ENCODE measurements around the gene AFAP1. TPM values are rescaled to one million over a fixed set of nuclear protein-coding genes. Genes with fewer than 3 reads are reported as not detected.

The AFAP1 gene
- total RNA-seq, 2 experiments from 2014 or later = 5.8 to 5.9 TPM

- peaks cover 1% of the 10 kb centered on the region for H3K36me3 Mint-ChIP-seq
- H3K4me1 Mint-ChIP-seq = peaks cover 14% of the 10 kb centered on the region
- no peak for DNase-seq
- H3K27me3 Mint-ChIP-seq = no peaks in the 10 kb centered on the region
- H3K27ac Mint-ChIP-seq = no peak overlapping the region
- no peak overlapping the region for H3K4me3 Mint-ChIP-seq
- CTCF ChIA-PET = interaction anchor here (5.9 kb wide), 1 partner anchor 37 kb away, joined by 128 read pairs; no protein-coding TSS in a partner anchor
- no peaks in the 10 kb centered on the region for H3K9me3 Mint-ChIP-seq (ENCODE audit: low read depth)
- no peak for ATAC-seq
These were observed 98.6 kb downstream of the AFAP1 start for GRCh38 chr4:7841071-7841470.

DNA sequence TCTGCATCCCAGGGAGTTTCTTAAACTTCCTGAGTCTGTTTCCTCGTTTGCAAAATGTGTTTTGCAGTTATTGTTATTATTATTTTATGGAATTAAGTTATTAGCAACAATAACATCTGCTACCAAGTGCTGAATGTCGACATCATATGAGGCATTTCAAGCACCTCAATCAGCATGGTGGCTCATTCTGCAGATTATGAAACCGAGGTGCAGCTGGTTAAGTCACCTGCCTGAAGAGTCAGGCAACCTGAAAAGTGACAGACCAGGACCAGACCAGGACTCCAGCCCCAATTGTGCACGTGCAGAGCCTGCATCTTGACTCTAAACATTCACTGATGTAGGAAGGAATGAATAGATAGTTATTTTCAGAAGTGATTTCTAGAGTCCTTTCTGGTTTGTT lies 99.8 kb downstream of the AFAP1 start:
- ATAC-seq (no peak), DNase-seq (no peak)
- CTCF ChIA-PET = interaction anchor here (2.9 kb wide), 1 partner anchor 36 kb away, joined by 13 read pairs; no protein-coding TSS in a partner anchor
- Mint-ChIP-seq H3K4me1 (peaks cover 13% of the 10 kb centered on the region), H3K9me3 (ENCODE audit: low read depth) (no peaks in the 10 kb centered on the region), H3K36me3 (peaks cover 1% of the 10 kb centered on the region), H3K27me3 (no peaks in the 10 kb centered on the region), H3K27ac (no peak overlapping the region), H3K4me3 (no peak overlapping the region)

DNA sequence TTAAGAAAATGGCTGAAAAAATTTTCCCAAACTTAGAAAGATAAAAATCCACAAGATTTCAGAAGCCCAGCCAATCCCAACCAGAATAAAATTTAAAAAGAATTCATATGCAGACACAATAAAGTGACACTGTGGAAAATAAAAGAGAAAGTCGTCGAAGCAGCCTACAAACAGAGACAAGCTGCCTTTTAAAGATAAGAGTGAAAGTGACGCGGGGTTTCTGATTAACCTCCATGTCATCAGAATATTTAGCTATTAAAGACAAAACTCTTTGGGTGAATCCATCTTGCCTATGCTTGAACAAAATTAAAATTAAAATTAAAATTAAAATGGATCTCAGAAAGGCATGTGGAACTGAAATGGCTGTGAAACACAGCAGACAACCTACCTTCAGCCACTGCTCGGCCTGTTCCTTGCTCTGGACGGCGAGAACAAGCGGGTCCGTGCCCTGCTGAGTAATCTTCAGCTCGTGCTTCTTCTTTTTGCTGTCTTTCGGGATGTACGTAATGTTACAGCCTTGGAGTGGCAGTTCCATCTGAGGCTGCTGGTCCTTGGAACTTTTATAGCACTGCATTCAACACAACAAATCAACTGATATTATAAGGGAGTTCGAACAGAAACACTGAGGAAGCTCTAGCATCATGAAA lies 101.4 kb downstream of the AFAP1 start:
- Mint-ChIP-seq H3K27ac (no peak overlapping the region), H3K9me3 (ENCODE audit: low read depth) (no peaks in the 10 kb centered on the region), H3K4me3 (no peak overlapping the region), H3K27me3 (no peaks in the 10 kb centered on the region), H3K4me1 (no peaks in the 10 kb centered on the region), H3K36me3 (peaks cover 5% of the 10 kb centered on the region)
- CTCF ChIA-PET = interaction anchor here (1.0 to 2.9 kb wide), 3 partner anchors 9 to 35 kb away, joined by 3 to 13 read pairs (median 4); no protein-coding TSS in a partner anchor
- ATAC-seq = no peak
- DNase-seq = no peak

- CTCF ChIA-PET = interaction anchor here (1.0 to 2.9 kb wide), 2 partner anchors 24 to 34 kb away, joined by 4 to 13 read pairs; no protein-coding TSS in a partner anchor
- Mint-ChIP-seq H3K4me1 (no peaks in the 10 kb centered on the region), H3K4me3 (no peak overlapping the region), H3K36me3 (peaks cover 8% of the 10 kb centered on the region), H3K27me3 (no peaks in the 10 kb centered on the region), H3K27ac (no peak overlapping the region), H3K9me3 (ENCODE audit: low read depth) (no peaks in the 10 kb centered on the region)
- ATAC-seq (no peak), DNase-seq (no peak)
These were observed 102.0 kb downstream of the AFAP1 start for GRCh38 chr4:7837597-7838135.

DNA sequence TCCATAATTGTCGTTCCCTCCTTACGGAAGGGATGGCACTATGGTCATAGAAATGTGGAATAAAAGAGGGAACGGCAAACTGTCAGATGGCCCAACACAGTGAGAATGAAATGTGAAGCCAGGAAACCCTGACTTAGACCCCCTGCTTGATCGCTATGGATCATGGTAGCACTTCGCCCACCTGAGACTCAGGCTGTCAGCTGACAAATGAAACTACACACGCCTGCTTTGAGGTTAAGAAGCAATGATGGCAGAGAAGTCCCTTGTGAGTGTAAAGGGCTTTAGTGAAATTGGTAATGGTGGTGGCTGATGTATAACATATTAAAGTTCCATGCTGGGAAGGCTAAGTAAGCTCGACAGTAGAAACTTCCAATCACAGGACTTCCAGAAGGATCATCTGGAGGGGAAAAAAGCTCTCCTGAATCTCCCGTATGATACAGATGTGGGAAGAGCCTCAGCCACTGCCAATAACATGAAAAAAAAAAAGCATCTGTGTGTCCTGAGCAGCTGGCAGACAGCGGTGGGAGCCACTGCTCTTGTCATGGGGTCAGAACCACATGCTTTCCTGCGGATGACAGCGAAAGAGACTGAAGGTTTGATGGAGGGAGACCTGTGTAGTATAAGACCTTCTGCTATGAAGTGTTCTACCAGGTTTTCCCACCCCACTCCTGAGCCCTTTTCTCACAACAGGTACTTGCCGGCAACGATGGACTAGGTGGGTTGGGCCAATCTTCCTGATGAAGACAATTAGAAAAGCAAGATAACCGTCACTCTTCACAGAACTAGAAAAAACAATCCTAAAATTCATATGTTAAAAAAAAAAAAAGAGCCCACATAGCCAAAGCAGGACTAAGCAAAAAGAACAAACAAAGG lies 107.6 kb downstream of the AFAP1 start:
- Mint-ChIP-seq H3K27me3 (no peaks in the 10 kb centered on the region), H3K36me3 (peaks cover 17% of the 10 kb centered on the region), H3K27ac (no peak overlapping the region), H3K4me1 (peaks cover 42% of the 10 kb centered on the region), H3K4me3 (no peak overlapping the region), H3K9me3 (ENCODE audit: low read depth) (no peaks in the 10 kb centered on the region)
- DNase-seq (no peak), ATAC-seq (no peak)
- CTCF ChIA-PET = interaction anchor here (0.8 to 1.8 kb wide), 8 partner anchors 11 to 77 kb away, joined by 3 to 10 read pairs (median 3); no protein-coding TSS in a partner anchor

DNA sequence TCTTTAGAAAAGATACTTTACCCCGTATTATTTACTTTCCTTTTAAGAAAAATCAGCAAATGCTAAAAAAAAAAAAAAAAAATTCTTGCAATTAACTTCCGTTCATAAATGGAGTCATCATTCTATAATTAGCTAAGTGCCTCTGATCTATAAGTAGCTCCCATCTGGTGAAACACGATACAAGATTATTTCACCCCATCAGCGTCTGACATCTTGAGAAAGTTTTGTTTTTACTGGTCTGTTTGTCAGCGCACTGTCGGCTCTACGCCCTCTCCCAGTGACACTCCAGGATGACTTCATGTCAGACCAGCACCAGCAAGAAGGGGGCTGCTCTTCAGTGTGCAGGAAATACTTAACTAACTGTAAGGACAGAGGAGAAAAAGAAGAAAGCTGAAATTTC lies 108.3 kb downstream of the AFAP1 start:
- Mint-ChIP-seq H3K9me3 (ENCODE audit: low read depth) (no peaks in the 10 kb centered on the region), H3K4me1 (peaks cover 48% of the 10 kb centered on the region), H3K4me3 (peak overlapping the region; percentile 12), H3K36me3 (peaks cover 19% of the 10 kb centered on the region), H3K27ac (peak overlapping the region; percentile 53), H3K27me3 (no peaks in the 10 kb centered on the region)
- peak; percentile 63 for DNase-seq
- ATAC-seq = peak; percentile 68
- CTCF ChIA-PET = interaction anchor here (0.8 to 1.8 kb wide), 8 partner anchors 11 to 77 kb away, joined by 3 to 10 read pairs (median 3); no protein-coding TSS in a partner anchor

- peak overlapping the region; percentile 12 for H3K4me3 Mint-ChIP-seq
- no peak for DNase-seq
These were observed 108.9 kb downstream of the AFAP1 start for GRCh38 chr4:7830747-7831146.

DNA sequence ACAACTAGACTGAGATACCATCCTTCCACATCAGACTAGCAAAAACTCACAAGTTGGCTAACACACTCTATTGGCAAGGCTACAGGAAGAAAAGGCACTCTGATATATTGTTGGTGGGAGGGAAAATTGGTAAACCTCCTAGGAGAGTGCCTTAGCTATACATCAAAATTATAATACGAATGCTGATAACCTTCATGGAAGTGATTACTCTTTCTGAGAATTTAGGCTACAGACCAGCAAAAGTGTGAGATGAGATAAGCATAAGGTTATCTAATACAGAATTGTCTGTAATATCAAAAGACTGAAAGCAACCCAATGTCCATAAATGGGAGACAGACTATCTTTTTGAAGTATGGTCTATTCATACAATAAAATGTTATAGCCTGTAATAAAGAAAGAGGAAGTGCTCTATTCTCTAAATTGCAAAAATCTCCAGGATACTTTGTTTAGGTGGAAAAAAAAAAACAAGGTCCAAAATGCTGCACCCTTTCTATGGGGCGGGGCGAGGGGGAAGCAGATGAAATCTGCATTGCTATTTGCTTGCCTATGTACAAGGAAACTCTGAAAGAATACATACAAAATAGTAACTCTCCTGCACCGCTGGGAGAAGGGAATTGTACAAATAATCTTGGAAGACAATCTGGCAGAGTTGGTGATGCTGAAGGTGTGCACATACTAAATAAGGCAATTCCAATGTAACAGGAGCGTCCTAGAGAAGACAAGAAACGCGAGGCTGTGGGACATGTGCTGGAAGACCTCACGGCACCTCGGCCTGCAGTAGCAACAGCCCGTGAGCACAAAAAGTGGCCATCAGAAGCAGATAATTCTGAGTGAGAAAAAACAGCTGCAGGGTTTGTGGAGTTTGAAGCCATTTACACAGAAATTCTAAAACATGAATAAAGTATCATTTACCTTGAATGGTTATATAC lies 109.7 kb downstream of the AFAP1 start:
- peaks cover 48% of the 10 kb centered on the region for H3K4me1 Mint-ChIP-seq
- ATAC-seq = no peak
- CTCF ChIA-PET = interaction anchor here (1.4 to 3.6 kb wide), 2 partner anchors 9 to 14 kb away, joined by 3 to 13 read pairs; no protein-coding TSS in a partner anchor
- H3K4me3 Mint-ChIP-seq = no peak overlapping the region
- DNase-seq = no peak
- peaks cover 20% of the 10 kb centered on the region for H3K36me3 Mint-ChIP-seq
- H3K27me3 Mint-ChIP-seq = no peaks in the 10 kb centered on the region
- no peak overlapping the region for H3K27ac Mint-ChIP-seq
- no peaks in the 10 kb centered on the region for H3K9me3 Mint-ChIP-seq (ENCODE audit: low read depth)

More at GRCh38 chr4:7830747-7831146, 108.9 kb downstream of the AFAP1 start:
- no peaks in the 10 kb centered on the region for H3K9me3 Mint-ChIP-seq (ENCODE audit: low read depth)
- CTCF ChIA-PET = interaction anchor here (0.9 to 1.8 kb wide), 3 partner anchors 14 to 76 kb away, joined by 3 to 10 read pairs (median 3); no protein-coding TSS in a partner anchor
- H3K27me3 Mint-ChIP-seq = no peaks in the 10 kb centered on the region
- no peak for ATAC-seq
- H3K36me3 Mint-ChIP-seq = peaks cover 20% of the 10 kb centered on the region
- H3K27ac Mint-ChIP-seq = peak overlapping the region; percentile 53
- peaks cover 48% of the 10 kb centered on the region for H3K4me1 Mint-ChIP-seq

DNA sequence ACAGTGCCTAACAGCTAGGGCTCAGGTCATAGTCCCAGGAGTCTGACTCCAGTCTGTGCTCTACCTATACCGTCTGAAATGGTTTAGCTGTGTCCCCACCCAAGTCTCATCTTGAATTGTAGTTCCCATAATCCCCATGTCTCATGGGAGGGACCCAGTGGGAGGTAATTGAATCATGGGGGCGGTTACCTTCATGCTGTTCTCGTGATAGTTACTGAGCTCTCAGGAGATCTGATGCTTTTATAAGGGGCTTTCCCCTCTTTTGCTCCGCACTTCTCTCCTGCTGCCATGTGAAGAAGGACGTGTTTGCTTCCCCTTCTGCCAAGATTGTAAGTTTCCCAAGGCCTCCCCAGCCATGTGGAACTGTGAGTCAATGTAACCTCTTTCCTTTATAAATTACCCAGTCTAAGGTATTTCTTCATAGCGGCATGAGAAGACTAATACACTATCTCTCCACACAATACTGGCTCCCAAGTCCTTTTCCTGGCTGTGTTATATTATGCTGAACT lies 110.8 kb downstream of the AFAP1 start:
- no peaks in the 10 kb centered on the region for H3K27me3 Mint-ChIP-seq
- DNase-seq (no peak), ATAC-seq (no peak)
- peaks cover 16% of the 10 kb centered on the region for H3K36me3 Mint-ChIP-seq
- CTCF ChIA-PET = interaction anchor here (0.6 to 4.0 kb wide), 6 partner anchors 10 to 159 kb away, joined by 3 to 18 read pairs (median 4); no protein-coding TSS in a partner anchor
- peaks cover 48% of the 10 kb centered on the region for H3K4me1 Mint-ChIP-seq
- no peaks in the 10 kb centered on the region for H3K9me3 Mint-ChIP-seq (ENCODE audit: low read depth)
- no peak overlapping the region for H3K4me3 Mint-ChIP-seq
- peak overlapping the region; percentile 90 for H3K27ac Mint-ChIP-seq

GRCh38 chr4:7828011-7828720 lies 111.5 kb downstream of the AFAP1 start:
- DNase-seq (peak; percentile 88), ATAC-seq (peak; percentile 80)
- Mint-ChIP-seq H3K9me3 (ENCODE audit: low read depth) (no peaks in the 10 kb centered on the region), H3K36me3 (peaks cover 14% of the 10 kb centered on the region), H3K4me3 (peak overlapping the region; percentile 59), H3K4me1 (peaks cover 48% of the 10 kb centered on the region), H3K27me3 (no peaks in the 10 kb centered on the region), H3K27ac (peak overlapping the region; percentile 90)
- CTCF ChIA-PET = interaction anchor here (0.6 to 4.0 kb wide), 10 partner anchors 10 to 847 kb away, joined by 3 to 18 read pairs (median 3); no protein-coding TSS in a partner anchor

DNA sequence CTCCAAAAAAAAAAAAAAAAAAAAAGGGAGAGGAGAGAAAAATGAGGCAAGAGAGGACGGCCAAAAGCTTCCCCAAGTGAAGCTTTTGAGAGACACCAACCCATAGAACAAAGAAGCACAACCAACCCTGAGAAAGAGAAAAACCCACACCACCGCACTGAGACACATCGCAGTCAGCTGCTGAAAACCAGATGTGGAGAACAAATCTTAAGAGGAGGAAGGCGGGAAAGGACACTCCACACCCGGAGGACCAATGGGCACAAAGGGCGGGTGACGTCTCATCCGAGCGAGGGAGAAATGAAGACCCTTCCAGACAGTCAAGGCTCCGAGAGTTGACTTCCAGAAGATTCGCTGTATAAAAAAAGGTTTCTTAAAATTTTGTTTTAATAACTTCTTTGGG lies 112.1 kb downstream of the AFAP1 start:
- DNase-seq (no peak), ATAC-seq (no peak)
- CTCF ChIA-PET = interaction anchor here (0.7 to 4.0 kb wide), 8 partner anchors 17 to 846 kb away, joined by 3 to 18 read pairs (median 4); no protein-coding TSS in a partner anchor
- Mint-ChIP-seq H3K27me3 (no peaks in the 10 kb centered on the region), H3K27ac (peak overlapping the region; percentile 90), H3K4me3 (peak overlapping the region; percentile 59), H3K4me1 (peaks cover 48% of the 10 kb centered on the region), H3K36me3 (peaks cover 13% of the 10 kb centered on the region), H3K9me3 (ENCODE audit: low read depth) (no peaks in the 10 kb centered on the region)
